Measurements from ENCODE around the gene CT47A1. TPM values are rescaled to one million over a fixed set of nuclear protein-coding genes. Genes with fewer than 3 reads are reported as not detected.

Gene CT47A1
- total and polyA plus RNA-seq, 2 experiments from 2014 or later, result not detected

GRCh38 chrX:121009764-121010163 lies 24.2 kb upstream of the CT47A1 start (continued):
- TF ChIP-seq ZNF462 (CRISPR knock-in tag; IDR thresholded peaks at IDR 0.05) (no peak), ETS1 (IDR thresholded peaks at IDR 0.05) (no peak), JUNB (IDR thresholded peaks at IDR 0.05; ENCODE audit: unreplicated experiment) (no peak), POLR2AphosphoS5 (IDR thresholded peaks at IDR 0.05; ENCODE audit: low read depth) (no peak), STAT1 (IDR thresholded peaks at IDR 0.05; ENCODE audit: unreplicated experiment) (no peak)

- H3K27me3 Mint-ChIP-seq (ENCODE audit: insufficient read depth, low read depth, poor library complexity), result peaks cover 3% of the 10 kb centered on the region
- Histone ChIP-seq H3K9me2 (ENCODE audit: insufficient read depth) (no peaks in the 10 kb centered on the region), H3K27ac (ENCODE audit: low read depth) (no peak overlapping the region), H3K36me3 (ENCODE audit: insufficient read depth) (no peaks in the 10 kb centered on the region), H3K4me3 (no peak overlapping the region), H2AFZ (no peak overlapping the region), H4K20me1 (replicated peaks; ENCODE audit: insufficient read depth) (no peaks in the 10 kb centered on the region), H3K27me3 (ENCODE audit: insufficient read depth) (no peaks in the 10 kb centered on the region), H3K4me1 (ENCODE audit: insufficient read depth) (peaks cover 8% of the 10 kb centered on the region; the same call in 1 of the 2 replicates), H3K79me2 (replicated peaks; ENCODE audit: insufficient read depth) (no peaks in the 10 kb centered on the region), H3F3A (replicated peaks; ENCODE audit: low read depth) (no peaks in the 10 kb centered on the region), H3K4me2 (no peak overlapping the region)
- ATAC-seq (no peak), DNase-seq (ENCODE audit: low spot score) (no peak)
- TF ChIP-seq JUNB (IDR thresholded peaks at IDR 0.05; ENCODE audit: unreplicated experiment) (no peak), ZNF331 (CRISPR knock-in tag; IDR thresholded peaks at IDR 0.05; ENCODE audit: low read depth) (no peak), POLR2AphosphoS5 (IDR thresholded peaks at IDR 0.05; ENCODE audit: low read depth) (no peak), EZH2phosphoT487 (IDR thresholded peaks at IDR 0.05; ENCODE audit: unreplicated experiment) (no peak), STAT1 (IDR thresholded peaks at IDR 0.05; ENCODE audit: unreplicated experiment) (no peak), CREB1 (CRISPR knock-in tag; IDR thresholded peaks at IDR 0.05; ENCODE audit: low read depth) (no peak), ETS1 (IDR thresholded peaks at IDR 0.05) (no peak), REST (IDR thresholded peaks at IDR 0.05; ENCODE audit: unreplicated experiment) (no peak)
- no peaks in the 10 kb centered on the region for H3K36me3 Mint-ChIP-seq (ENCODE audit: low read depth)
- H3K9me3 Mint-ChIP-seq, result no peaks in the 10 kb centered on the region; the same call in 2 of the 3 replicates
- H3K4me1 Mint-ChIP-seq, result peaks cover 16% of the 10 kb centered on the region
- H3K27ac Mint-ChIP-seq, result no peak overlapping the region
- H3K4me3 Mint-ChIP-seq, result no peak overlapping the region
These were observed 23.4 kb upstream of the CT47A1 start for GRCh38 chrX:121008920-121009319.

Data from GM23338 (cell line).